ENCODE results near the gene PARD3B.

The PARD3B gene

GRCh38 chr2:204722207-204722606 lies 176.9 kb downstream of the PARD3B start:
- Histone ChIP-seq H3K27me3 (no peaks in the 10 kb centered on the region), H3K4me3 (ENCODE audit: low read depth in 1 of 2, low read length in 1 of 2) (no peak overlapping the region), H3K4me1 (ENCODE audit: control insufficient read depth in 1 of 2, insufficient read depth in 1 of 2, low read depth in 1 of 2, low read length in 1 of 2) (no peaks in the 10 kb centered on the region), H3K27ac (no peak overlapping the region), H3K9me3 (no peaks in the 10 kb centered on the region), H3K36me3 (no peaks in the 10 kb centered on the region)
- TF ChIP-seq CTCF (IDR thresholded peaks at IDR 0.05) = no peak

- no peak for TF ChIP-seq CTCF (IDR thresholded peaks at IDR 0.05)
- H3K27ac ChIP-seq = no peak overlapping the region
- no peaks in the 10 kb centered on the region for H3K36me3 ChIP-seq
These were observed 177.4 kb downstream of the PARD3B start for GRCh38 chr2:204722691-204723090.

GRCh38 chr2:204725693-204726360 lies 180.6 kb downstream of the PARD3B start:
- no peak overlapping the region for H3K27ac ChIP-seq
- no peak overlapping the region for H3K4me3 ChIP-seq (ENCODE audit: low read depth in 1 of 2, low read length in 1 of 2)
- no peak for TF ChIP-seq CTCF (IDR thresholded peaks at IDR 0.05)
- H3K9me3 ChIP-seq = no peaks in the 10 kb centered on the region
- no peaks in the 10 kb centered on the region for H3K36me3 ChIP-seq
- no peaks in the 10 kb centered on the region for H3K4me1 ChIP-seq (ENCODE audit: control insufficient read depth in 1 of 2, insufficient read depth in 1 of 2, low read depth in 1 of 2, low read length in 1 of 2)
- no peaks in the 10 kb centered on the region for H3K27me3 ChIP-seq

More at GRCh38 chr2:204722691-204723090, 177.4 kb downstream of the PARD3B start:
- Histone ChIP-seq H3K4me1 (ENCODE audit: control insufficient read depth in 1 of 2, insufficient read depth in 1 of 2, low read depth in 1 of 2, low read length in 1 of 2) (no peaks in the 10 kb centered on the region), H3K9me3 (no peaks in the 10 kb centered on the region), H3K4me3 (ENCODE audit: low read depth in 1 of 2, low read length in 1 of 2) (no peak overlapping the region), H3K27me3 (no peaks in the 10 kb centered on the region)

- Histone ChIP-seq H3K36me3 (no peaks in the 10 kb centered on the region), H3K27me3 (no peaks in the 10 kb centered on the region), H3K9me3 (no peaks in the 10 kb centered on the region), H3K4me1 (ENCODE audit: control insufficient read depth in 1 of 2, insufficient read depth in 1 of 2, low read depth in 1 of 2, low read length in 1 of 2) (no peaks in the 10 kb centered on the region), H3K27ac (no peak overlapping the region), H3K4me3 (ENCODE audit: low read depth in 1 of 2, low read length in 1 of 2) (no peak overlapping the region)
- no peak for TF ChIP-seq CTCF (IDR thresholded peaks at IDR 0.05)
These were observed 181.6 kb downstream of the PARD3B start for GRCh38 chr2:204726831-204727230.

GRCh38 chr2:204727368-204727767 lies 182.1 kb downstream of the PARD3B start:
- Histone ChIP-seq H3K36me3 (no peaks in the 10 kb centered on the region), H3K9me3 (no peaks in the 10 kb centered on the region), H3K4me1 (ENCODE audit: control insufficient read depth in 1 of 2, insufficient read depth in 1 of 2, low read depth in 1 of 2, low read length in 1 of 2) (no peaks in the 10 kb centered on the region), H3K27ac (no peak overlapping the region), H3K27me3 (no peaks in the 10 kb centered on the region), H3K4me3 (ENCODE audit: low read depth in 1 of 2, low read length in 1 of 2) (no peak overlapping the region)
- TF ChIP-seq CTCF (IDR thresholded peaks at IDR 0.05) = no peak
